Endothelial cell of umbilical vein (primary cell): ENCODE measurements around the gene SLC7A6OS. TPM values are rescaled to one million over a fixed set of nuclear protein-coding genes. Genes with fewer than 3 reads are reported as not detected.

Experiments
- BruUV-seq: library from RNA; stranded (reverse); fragments of 400-500 nt; replicated peaks from 2 replicates; lab custom pipeline; 2021; lab: Mats Ljungman, UMichigan
- CTCF ChIA-PET: fragments of 300-600, 350-600 bp; sonication (Branson Sonifier 250); formaldehyde crosslinking; loops from one replicate; lab custom pipeline; 2021; ENCODE audit warnings: antibody characterized with exemption, inconsistent platforms; lab: Charles Lee
- POLR2A ChIA-PET: fragments of 300-600, 350-600 bp; sonication (Branson Sonifier 250); formaldehyde crosslinking; loops from one replicate; lab custom pipeline; 2021; ENCODE audit warnings: antibody characterized with exemption, inconsistent platforms; lab: Charles Lee
- DNase-seq: peaks from one replicate; pipeline ENCODE4 v3.0.0-alpha.2; 2011; ENCODE audit warnings: low read depth, low spot score
- FAIRE-seq: peaks from 2 replicates; lab custom pipeline; 2011; peaks lifted over from hg19 to GRCh38; lab: Jason Lieb, UNC
- H2AFZ ChIP-seq: 2 replicates; pipeline ENCODE4 v1.6.0; 2012; ENCODE audit warnings: low read depth, low read length, control low read depth, inconsistent platforms
- H3K27ac ChIP-seq: 2 replicates; pipeline ENCODE4 v1.5.1; 2011; ENCODE audit warnings: low read depth, mild to moderate bottlenecking, control low read depth, low read length, moderate library complexity; ENCODE audit not compliant: insufficient read depth
- H3K27me3 ChIP-seq, 2 experiments: 2 replicates each; pipeline versions ENCODE4 v1.6.0 to v1.6.1; 2011; ENCODE audit warnings: low read length in 2 of 2, mixed read lengths in 1 of 2; ENCODE audit not compliant: control insufficient read depth in 2 of 2, insufficient read depth in 2 of 2
- H3K36me3 ChIP-seq, 2 experiments: 2 replicates in 1 of 2; 3 replicates in 1 of 2; pipeline ENCODE4 v1.5.1; 2011; ENCODE audit warnings: low read length in 2 of 2, mild to moderate bottlenecking in 1 of 2, moderate library complexity in 1 of 2; ENCODE audit not compliant: control insufficient read depth in 2 of 2, insufficient read depth in 2 of 2; ENCODE audit errors: extremely low read depth in 1 of 2
- H3K4me1 ChIP-seq: 3 replicates; pipeline ENCODE4 v1.5.1; 2011; ENCODE audit warnings: mild to moderate bottlenecking, low read length; ENCODE audit not compliant: control insufficient read depth, insufficient read depth; ENCODE audit errors: extremely low read depth
- H3K4me2 ChIP-seq: 2 replicates; pipeline ENCODE4 v1.6.1; 2011; ENCODE audit warnings: low read length, control low read depth, mixed read lengths; ENCODE audit not compliant: insufficient read depth
- H3K4me3 ChIP-seq, 3 experiments: fragments of 200-600 bp in 1 of 3; sonication (generic), shearing (Covaris generic) in 1 of 3; replicated peaks in 1 of 3; 2 replicates each; pipeline ENCODE4 v1.5.1; 2011 to 2016; ENCODE audit warnings: control low read depth in 3 of 3, low read length in 3 of 3, mild to moderate bottlenecking in 2 of 3, inconsistent platforms in 1 of 3, low read depth in 1 of 3, moderate library complexity in 1 of 3; ENCODE audit not compliant: insufficient read depth in 1 of 3
- H3K79me2 ChIP-seq: 2 replicates; pipeline ENCODE4 v1.6.0; 2012; ENCODE audit warnings: low read length, inconsistent platforms; ENCODE audit not compliant: control insufficient read depth, insufficient read depth
- H3K9ac ChIP-seq: replicated peaks from 2 replicates; pipeline ENCODE3; 2011; ENCODE audit warnings: low read length, control low read depth; ENCODE audit not compliant: insufficient read depth; ENCODE audit errors: extremely low read depth
- H3K9me1 ChIP-seq: replicated peaks from 3 replicates; pipeline ENCODE4 v1.6.0; 2011; ENCODE audit warnings: mild to moderate bottlenecking, low read length; ENCODE audit not compliant: control insufficient read depth, insufficient read depth; ENCODE audit errors: extremely low read depth
- H3K9me3 ChIP-seq: replicated peaks from 2 replicates; pipeline ENCODE4 v1.5.1; 2012; ENCODE audit warnings: low read length, inconsistent platforms; ENCODE audit not compliant: control insufficient read depth, insufficient read depth
- H4K20me1 ChIP-seq: replicated peaks from 2 replicates; pipeline ENCODE3; 2011; ENCODE audit warnings: mild to moderate bottlenecking, low read length; ENCODE audit not compliant: control insufficient read depth, insufficient read depth; ENCODE audit errors: extremely low read depth
- CTCF ChIP-seq, 2 donors: IDR thresholded peaks; 1 replicate in 1 of 2; 2 replicates in 1 of 2; pipeline ENCODE4 v1.5.1; 2011; ENCODE audit warnings: low read length in 2 of 2, mild to moderate bottlenecking in 2 of 2, moderate library complexity in 2 of 2, control low read depth in 1 of 2, inconsistent platforms in 1 of 2, low read depth in 1 of 2; ENCODE audit not compliant: insufficient read depth in 1 of 2; ENCODE audit errors: extremely low read depth in 1 of 2
- EZH2 ChIP-seq: IDR thresholded peaks from 2 replicates; pipeline ENCODE4 v1.6.1; 2012; ENCODE audit warnings: borderline replicate concordance, low read depth, mild to moderate bottlenecking, moderate library complexity, low read length, inconsistent platforms; ENCODE audit not compliant: severe bottlenecking
- FOS ChIP-seq: IDR thresholded peaks from 2 replicates; pipeline ENCODE4 v1.6.1; 2011; ENCODE audit warnings: mild to moderate bottlenecking, low read length, moderate library complexity, borderline replicate concordance; ENCODE audit not compliant: insufficient read depth
- GATA2 ChIP-seq: IDR thresholded peaks from 2 replicates; pipeline ENCODE4 v1.7.0; 2011; ENCODE audit warnings: low read depth, mild to moderate bottlenecking, moderate library complexity, mixed read lengths, low read length; ENCODE audit not compliant: insufficient read length, insufficient read depth
- JUN ChIP-seq: IDR thresholded peaks from 2 replicates; pipeline ENCODE4 v1.6.1; 2011; ENCODE audit warnings: borderline replicate concordance, low read depth; ENCODE audit not compliant: insufficient read length, insufficient read depth
- MAX ChIP-seq: IDR thresholded peaks from 2 replicates; pipeline ENCODE4 v1.6.1; 2011; ENCODE audit not compliant: insufficient read depth, insufficient read length
- MYC ChIP-seq: IDR thresholded peaks from one replicate; pipeline ENCODE4 v1.6.1; 2011; ENCODE audit warnings: mild to moderate bottlenecking, low read depth, low read length
- POLR2A ChIP-seq: IDR thresholded peaks from 2 replicates; pipeline ENCODE4 v1.6.1; 2012; ENCODE audit warnings: low read depth, mild to moderate bottlenecking, control low read depth, low read length
- POLR2AphosphoS5 ChIP-seq: IDR thresholded peaks from 2 replicates; pipeline ENCODE4 v1.6.1; 2012; ENCODE audit warnings: low read depth, mild to moderate bottlenecking, control low read depth, low read length, moderate library complexity; ENCODE audit not compliant: insufficient read depth
- dilution Hi-C: fragments of 300-500 bp; cut with MboI; formaldehyde crosslinking; loops from one replicate; pipeline ENCODE4 v1.15.0; 2019; ENCODE audit warnings: low sequenced_read_pairs; ENCODE audit not compliant: extremely low pct_ligation_motif_present
- intact Hi-C: fragments of 100-400 bp; cut with micrococcal nuclease; formaldehyde crosslinking; loops from one replicate; pipeline ENCODE4 v1.10.0; 2022
- polyA plus RNA-seq, 4 experiments: library from polyadenylated mRNA; depleted of rRNA in 3 of 4; stranded (reverse) in 3 of 4; unstranded in 1 of 4; fragments of >200 nt; gene quantifications; 2 replicates each; pipeline versions ENCODE4 v1.2.1 to v1.2.3, GENCODE V29; 2011 to 2012; ENCODE audit warnings: missing spikeins in 1 of 4
- total RNA-seq: library from RNA; stranded (reverse); gene quantifications from 2 replicates; pipeline ENCODE4 v1.2.3, GENCODE V29; 2021

SLC7A6OS gene
- total and polyA plus RNA-seq, 2 donors (not counting 3 experiments of a cell fraction or from before 2014, with no cell fraction given): 8.3 to 22.9 TPM

GRCh38 chr16:68331879-68332410 is 21.2 kb upstream of the SLC7A6OS start:
- FAIRE-seq: no peak
- dilution Hi-C loops (no loop called here), intact Hi-C loops (no loop called here)
- H2AFZ ChIP-seq: no peak overlapping the region
- CTCF ChIA-PET: interaction anchor here (0.7 to 7.0 kb wide), 7 partner anchors 21 to 178 kb away, joined by 3 to 212 read pairs (median 4); partner anchors contain the start of genes PRMT7, SLC7A6 and SLC7A6OS
- H3K79me2 ChIP-seq: no peaks in the 10 kb centered on the region
- no peaks in the 10 kb centered on the region for H3K9me1 ChIP-seq
- H4K20me1 ChIP-seq: no peaks in the 10 kb centered on the region
- TF ChIP-seq JUN (no peak), EZH2 (no peak), GATA2 (no peak), FOS (no peak), CTCF (IDR thresholded peaks at IDR 0.05; ENCODE audit: extremely low read depth in 1 of 2, insufficient read depth in 1 of 2, low read depth in 1 of 2, low read length in 2 of 2) (no peak), MAX (no peak), POLR2A (no peak), MYC (no peak), POLR2AphosphoS5 (no peak)
- POLR2A ChIA-PET: interaction anchor here (1.3 to 1.5 kb wide), 2 partner anchors 94 to 95 kb away, joined by 3 to 4 read pairs; no protein-coding TSS in a partner anchor
- peaks cover 0 to 2% of the 10 kb centered on the region in 2 experiments for H3K36me3 ChIP-seq
- no TSS peak for BruUV-seq
- H3K4me3 ChIP-seq: peak overlapping the region in 1 of 3 experiments; percentile 6
- peak overlapping the region; percentile 95 for H3K27ac ChIP-seq
- H3K4me1 ChIP-seq: peaks cover 22% of the 10 kb centered on the region
- H3K27me3 ChIP-seq: no peaks in the 10 kb centered on the region
- DNase-seq: peak; percentile 63
- H3K9ac ChIP-seq: peak overlapping the region; percentile 63
- H3K4me2 ChIP-seq: peak overlapping the region; percentile 71
- H3K9me3 ChIP-seq: no peaks in the 10 kb centered on the region
